Activated naive CD4-positive, alpha-beta T cell treated with anti-CD3 and anti-CD28 coated beads, Interleukin-2, amount 50 U/mL, for 24 hours (primary cell): ENCODE data around the gene USP17L21.
"Not testable (repeated sequence)": the region's sequence is repeated elsewhere in the genome, so short reads cannot be mapped to it uniquely, and the experiment has no call there.

ENCODE experiments used
- H3K27ac Mint-ChIP-seq: one replicate; pipeline ENCODE4 v1.8.0; 2021; ENCODE audit warnings: mild to moderate bottlenecking, mixed read lengths
- H3K27me3 Mint-ChIP-seq: one replicate; pipeline ENCODE4 v1.8.0; 2021; ENCODE audit warnings: mixed read lengths
- H3K36me3 Mint-ChIP-seq: one replicate; pipeline ENCODE4 v1.8.0; 2021; ENCODE audit warnings: mixed read lengths
- H3K4me1 Mint-ChIP-seq: one replicate; pipeline ENCODE4 v1.8.0; 2021; ENCODE audit warnings: mixed read lengths
- H3K4me3 Mint-ChIP-seq: one replicate; pipeline ENCODE4 v1.8.0; 2021; ENCODE audit warnings: mild to moderate bottlenecking, mixed read lengths
- H3K9me3 Mint-ChIP-seq: one replicate; pipeline ENCODE4 v1.8.0; 2021; ENCODE audit warnings: mixed read lengths

USP17L21 gene, protein sequence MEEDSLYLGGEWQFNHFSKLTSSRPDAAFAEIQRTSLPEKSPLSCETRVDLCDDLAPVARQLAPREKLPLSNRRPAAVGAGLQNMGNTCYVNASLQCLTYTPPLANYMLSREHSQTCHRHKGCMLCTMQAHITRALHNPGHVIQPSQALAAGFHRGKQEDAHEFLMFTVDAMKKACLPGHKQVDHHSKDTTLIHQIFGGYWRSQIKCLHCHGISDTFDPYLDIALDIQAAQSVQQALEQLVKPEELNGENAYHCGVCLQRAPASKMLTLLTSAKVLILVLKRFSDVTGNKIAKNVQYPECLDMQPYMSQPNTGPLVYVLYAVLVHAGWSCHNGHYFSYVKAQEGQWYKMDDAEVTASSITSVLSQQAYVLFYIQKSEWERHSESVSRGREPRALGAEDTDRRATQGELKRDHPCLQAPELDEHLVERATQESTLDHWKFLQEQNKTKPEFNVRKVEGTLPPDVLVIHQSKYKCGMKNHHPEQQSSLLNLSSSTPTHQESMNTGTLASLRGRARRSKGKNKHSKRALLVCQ

DNA sequence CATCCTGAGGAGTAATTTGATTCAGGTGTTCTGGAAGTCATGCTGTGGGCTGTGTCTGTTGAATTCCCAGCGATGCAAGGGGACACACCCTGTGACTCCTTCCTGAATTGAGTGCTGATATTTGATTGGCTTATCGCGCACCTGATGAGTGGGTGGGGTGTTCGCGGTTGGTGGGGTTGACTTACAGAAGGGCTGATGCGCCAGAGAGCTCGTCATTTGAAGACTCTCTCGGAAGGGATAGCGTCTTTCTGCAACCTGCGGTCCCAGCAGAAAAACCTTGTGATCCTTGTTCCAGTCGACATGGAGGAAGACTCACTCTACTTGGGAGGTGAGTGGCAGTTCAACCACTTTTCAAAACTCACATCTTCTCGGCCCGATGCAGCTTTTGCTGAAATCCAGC lies at the start of gene USP17L21:
TSS of gene USP17L21 (plus strand) at position 301 of the 400 bp plus-strand sequence. CDS start at position 301, 0 bp downstream.
- H3K9me3 Mint-ChIP-seq, H3K4me1 Mint-ChIP-seq, H3K4me3 Mint-ChIP-seq, H3K36me3 Mint-ChIP-seq, H3K27me3 Mint-ChIP-seq, H3K27ac Mint-ChIP-seq: not testable (repeated sequence)

DNA sequence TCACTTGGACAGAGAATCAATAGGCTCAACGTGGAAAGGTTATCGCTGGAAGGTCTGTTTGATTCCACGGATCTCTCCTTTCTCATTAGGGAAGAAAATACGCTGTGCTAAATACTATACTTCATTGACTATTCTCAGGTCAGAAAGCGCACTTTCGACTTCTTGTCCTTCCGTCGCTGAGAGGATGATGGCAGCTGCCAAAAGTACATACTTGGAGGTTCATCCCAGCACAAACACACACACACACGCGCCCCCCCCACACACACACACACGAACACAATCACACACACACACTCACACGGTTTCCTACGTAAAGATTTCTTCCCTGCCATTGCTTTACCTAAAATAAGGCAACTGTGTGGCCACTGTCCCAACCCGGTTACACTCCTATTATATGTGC lies 48.0 kb upstream of the USP17L21 start:
- H3K4me3 Mint-ChIP-seq, H3K27ac Mint-ChIP-seq, H3K9me3 Mint-ChIP-seq, H3K27me3 Mint-ChIP-seq, H3K36me3 Mint-ChIP-seq, H3K4me1 Mint-ChIP-seq: not testable (repeated sequence)

DNA sequence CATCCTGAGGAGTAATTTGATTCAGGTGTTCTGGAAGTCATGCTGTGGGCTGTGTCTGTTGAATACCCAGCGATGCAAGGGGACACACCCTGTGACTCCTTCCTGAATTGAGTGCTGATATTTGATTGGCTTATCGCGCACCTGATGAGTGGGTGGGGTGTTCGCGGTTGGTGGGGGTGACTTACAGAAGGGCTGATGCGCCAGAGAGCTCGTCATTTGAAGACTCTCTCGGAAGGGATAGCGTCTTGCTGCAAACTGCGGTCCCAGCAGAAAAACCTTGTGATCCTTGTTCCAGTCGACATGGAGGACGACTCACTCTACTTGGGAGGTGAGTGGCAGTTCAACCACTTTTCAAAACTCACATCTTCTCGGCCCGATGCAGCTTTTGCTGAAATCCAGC lies 47.6 kb upstream of the USP17L21 start, which contains the start of gene USP17L11:
TSS of gene USP17L11 (plus strand) at position 301 of the 400 bp plus-strand sequence. CDS start at position 301, 0 bp downstream.
- H3K27ac Mint-ChIP-seq, H3K9me3 Mint-ChIP-seq, H3K4me1 Mint-ChIP-seq, H3K27me3 Mint-ChIP-seq, H3K36me3 Mint-ChIP-seq, H3K4me3 Mint-ChIP-seq: not testable (repeated sequence)

DNA sequence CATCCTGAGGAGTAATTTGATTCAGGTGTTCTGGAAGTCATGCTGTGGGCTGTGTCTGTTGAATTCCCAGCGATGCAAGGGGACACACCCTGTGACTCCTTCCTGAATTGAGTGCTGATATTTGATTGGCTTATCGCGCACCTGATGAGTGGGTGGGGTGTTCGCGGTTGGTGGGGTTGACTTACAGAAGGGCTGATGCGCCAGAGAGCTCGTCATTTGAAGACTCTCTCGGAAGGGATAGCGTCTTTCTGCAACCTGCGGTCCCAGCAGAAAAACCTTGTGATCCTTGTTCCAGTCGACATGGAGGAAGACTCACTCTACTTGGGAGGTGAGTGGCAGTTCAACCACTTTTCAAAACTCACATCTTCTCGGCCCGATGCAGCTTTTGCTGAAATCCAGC lies 42.8 kb upstream of the USP17L21 start, which contains the start of gene USP17L12:
TSS of gene USP17L12 (plus strand) at position 301 of the 400 bp plus-strand sequence. CDS start at position 301, 0 bp downstream.
- not testable (repeated sequence) for H3K4me1 Mint-ChIP-seq, H3K27me3 Mint-ChIP-seq, H3K36me3 Mint-ChIP-seq, H3K27ac Mint-ChIP-seq, H3K9me3 Mint-ChIP-seq, H3K4me3 Mint-ChIP-seq

DNA sequence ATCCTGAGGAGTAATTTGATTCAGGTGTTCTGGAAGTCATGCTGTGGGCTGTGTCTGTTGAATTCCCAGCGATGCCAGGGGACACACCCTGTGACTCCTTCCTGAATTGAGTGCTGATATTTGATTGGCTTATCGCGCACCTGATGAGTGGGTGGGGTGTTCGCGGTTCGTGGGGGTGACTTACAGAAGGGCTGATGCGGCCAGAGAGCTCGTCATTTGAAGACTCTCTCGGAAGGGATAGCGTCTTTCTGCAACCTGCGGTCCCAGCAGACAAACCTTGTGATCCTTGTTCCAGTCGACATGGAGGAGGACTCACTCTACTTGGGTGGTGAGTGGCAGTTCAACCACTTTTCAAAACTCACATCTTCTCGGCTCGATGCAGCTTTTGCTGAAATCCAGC lies 38.1 kb upstream of the USP17L21 start, which contains the start of gene USP17L13:
TSS of gene USP17L13 (plus strand) at position 301 of the 400 bp plus-strand sequence. CDS start at position 301, 0 bp downstream.
- H3K4me3 Mint-ChIP-seq, H3K36me3 Mint-ChIP-seq, H3K4me1 Mint-ChIP-seq, H3K27ac Mint-ChIP-seq, H3K27me3 Mint-ChIP-seq, H3K9me3 Mint-ChIP-seq: not testable (repeated sequence)

DNA sequence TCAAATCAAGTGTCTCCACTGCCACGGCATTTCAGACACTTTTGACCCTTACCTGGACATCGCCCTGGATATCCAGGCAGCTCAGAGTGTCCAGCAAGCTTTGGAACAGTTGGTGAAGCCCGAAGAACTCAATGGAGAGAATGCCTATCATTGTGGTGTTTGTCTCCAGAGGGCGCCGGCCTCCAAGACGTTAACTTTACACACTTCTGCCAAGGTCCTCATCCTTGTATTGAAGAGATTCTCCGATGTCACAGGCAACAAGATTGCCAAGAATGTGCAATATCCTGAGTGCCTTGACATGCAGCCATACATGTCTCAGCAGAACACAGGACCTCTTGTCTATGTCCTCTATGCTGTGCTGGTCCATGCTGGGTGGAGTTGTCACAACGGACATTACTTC lies 32.4 kb upstream of the USP17L21 start:
- H3K4me3 Mint-ChIP-seq, H3K9me3 Mint-ChIP-seq, H3K4me1 Mint-ChIP-seq, H3K27me3 Mint-ChIP-seq, H3K36me3 Mint-ChIP-seq, H3K27ac Mint-ChIP-seq: not testable (repeated sequence)

DNA sequence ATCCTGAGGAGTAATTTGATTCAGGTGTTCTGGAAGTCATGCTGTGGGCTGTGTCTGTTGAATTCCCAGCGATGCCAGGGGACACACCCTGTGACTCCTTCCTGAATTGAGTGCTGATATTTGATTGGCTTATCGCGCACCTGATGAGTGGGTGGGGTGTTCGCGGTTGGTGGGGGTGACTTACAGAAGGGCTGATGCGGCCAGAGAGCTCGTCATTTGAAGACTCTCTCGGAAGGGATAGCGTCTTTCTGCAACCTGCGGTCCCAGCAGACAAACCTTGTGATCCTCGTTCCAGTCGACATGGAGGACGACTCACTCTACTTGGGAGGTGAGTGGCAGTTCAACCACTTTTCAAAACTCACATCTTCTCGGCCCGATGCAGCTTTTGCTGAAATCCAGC lies 28.6 kb upstream of the USP17L21 start, which contains the start of gene USP17L15:
TSS of gene USP17L15 (plus strand) at position 301 of the 400 bp plus-strand sequence. CDS start at position 301, 0 bp downstream.
- H3K27me3 Mint-ChIP-seq, H3K4me3 Mint-ChIP-seq, H3K9me3 Mint-ChIP-seq, H3K36me3 Mint-ChIP-seq, H3K4me1 Mint-ChIP-seq, H3K27ac Mint-ChIP-seq: not testable (repeated sequence)

DNA sequence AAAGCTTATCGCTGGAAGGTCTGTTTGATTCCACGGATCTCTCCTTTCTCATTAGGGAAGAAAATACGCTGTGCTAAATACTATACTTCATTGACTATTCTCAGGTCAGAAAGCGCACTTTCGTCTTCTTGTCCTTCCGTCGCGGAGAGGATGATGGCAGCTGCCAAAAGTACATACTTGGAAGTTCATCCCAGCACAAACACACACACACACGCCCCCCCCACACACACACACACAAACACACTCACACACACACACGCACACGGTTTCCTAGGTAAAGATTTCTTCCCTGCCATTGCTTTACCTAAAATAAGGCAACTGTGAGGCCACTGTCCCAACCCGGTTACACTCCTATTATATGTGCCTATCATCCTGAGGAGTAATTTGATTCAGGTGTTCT lies 24.2 kb upstream of the USP17L21 start:
- not testable (repeated sequence) for H3K4me3 Mint-ChIP-seq, H3K36me3 Mint-ChIP-seq, H3K9me3 Mint-ChIP-seq, H3K27me3 Mint-ChIP-seq, H3K4me1 Mint-ChIP-seq, H3K27ac Mint-ChIP-seq

DNA sequence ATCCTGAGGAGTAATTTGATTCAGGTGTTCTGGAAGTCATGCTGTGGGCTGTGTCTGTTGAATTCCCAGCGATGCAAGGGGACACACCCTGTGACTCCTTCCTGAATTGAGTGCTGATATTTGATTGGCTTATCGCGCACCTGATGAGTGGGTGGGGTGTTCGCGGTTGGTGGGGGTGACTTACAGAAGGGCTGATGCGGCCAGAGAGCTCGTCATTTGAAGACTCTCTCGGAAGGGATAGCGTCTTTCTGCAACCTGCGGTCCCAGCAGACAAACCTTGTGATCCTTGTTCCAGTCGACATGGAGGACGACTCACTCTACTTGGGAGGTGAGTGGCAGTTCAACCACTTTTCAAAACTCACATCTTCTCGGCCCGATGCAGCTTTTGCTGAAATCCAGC lies 19.1 kb upstream of the USP17L21 start, which contains the start of gene USP17L17:
TSS of gene USP17L17 (plus strand) at position 301 of the 400 bp plus-strand sequence. CDS start at position 301, 0 bp downstream.
- H3K9me3 Mint-ChIP-seq, H3K36me3 Mint-ChIP-seq, H3K4me3 Mint-ChIP-seq, H3K27ac Mint-ChIP-seq, H3K4me1 Mint-ChIP-seq, H3K27me3 Mint-ChIP-seq: not testable (repeated sequence)

DNA sequence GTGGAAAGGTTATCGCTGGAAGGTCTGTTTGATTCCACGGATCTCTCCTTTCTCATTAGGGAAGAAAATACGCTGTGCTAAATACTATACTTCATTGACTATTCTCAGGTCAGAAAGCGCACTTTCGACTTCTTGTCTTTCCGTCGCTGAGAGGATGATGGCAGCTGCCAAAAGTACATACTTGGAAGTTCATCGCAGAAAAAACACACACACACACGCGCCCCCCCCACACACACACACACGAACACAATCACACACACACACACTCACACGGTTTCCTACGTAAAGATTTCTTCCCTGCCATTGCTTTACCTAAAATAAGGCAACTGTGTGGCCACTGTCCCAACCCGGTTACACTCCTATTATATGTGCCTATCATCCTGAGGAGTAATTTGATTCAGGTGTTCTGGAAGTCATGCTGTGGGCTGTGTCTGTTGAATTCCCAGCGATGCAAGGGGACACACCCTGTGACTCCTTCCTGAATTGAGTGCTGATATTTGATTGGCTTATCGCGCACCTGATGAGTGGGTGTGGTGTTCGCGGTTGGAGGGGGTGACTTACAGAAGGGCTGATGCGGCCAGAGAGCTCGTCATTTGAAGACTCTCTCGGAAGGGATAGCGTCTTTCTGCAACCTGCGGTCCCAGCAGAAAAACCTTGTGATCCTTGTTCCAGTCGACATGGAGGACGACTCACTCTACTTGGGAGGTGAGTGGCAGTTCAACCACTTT lies 14.6 kb upstream of the USP17L21 start, which contains the start of gene USP17L18:
TSS of gene USP17L18 (plus strand) at position 678 of the 728 bp plus-strand sequence. CDS start at position 678, 0 bp downstream.
- not testable (repeated sequence) for H3K9me3 Mint-ChIP-seq, H3K36me3 Mint-ChIP-seq, H3K4me1 Mint-ChIP-seq, H3K27ac Mint-ChIP-seq, H3K4me3 Mint-ChIP-seq, H3K27me3 Mint-ChIP-seq

DNA sequence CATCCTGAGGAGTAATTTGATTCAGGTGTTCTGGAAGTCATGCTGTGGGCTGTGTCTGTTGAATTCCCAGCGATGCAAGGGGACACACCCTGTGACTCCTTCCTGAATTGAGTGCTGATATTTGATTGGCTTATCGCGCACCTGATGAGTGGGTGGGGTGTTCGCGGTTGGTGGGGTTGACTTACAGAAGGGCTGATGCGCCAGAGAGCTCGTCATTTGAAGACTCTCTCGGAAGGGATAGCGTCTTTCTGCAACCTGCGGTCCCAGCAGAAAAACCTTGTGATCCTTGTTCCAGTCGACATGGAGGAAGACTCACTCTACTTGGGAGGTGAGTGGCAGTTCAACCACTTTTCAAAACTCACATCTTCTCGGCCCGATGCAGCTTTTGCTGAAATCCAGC lies 9.6 kb upstream of the USP17L21 start, which contains the start of gene USP17L19:
TSS of gene USP17L19 (plus strand) at position 301 of the 400 bp plus-strand sequence. CDS start at position 301, 0 bp downstream.
- H3K27me3 Mint-ChIP-seq, H3K9me3 Mint-ChIP-seq, H3K27ac Mint-ChIP-seq, H3K36me3 Mint-ChIP-seq, H3K4me3 Mint-ChIP-seq, H3K4me1 Mint-ChIP-seq: not testable (repeated sequence)

DNA sequence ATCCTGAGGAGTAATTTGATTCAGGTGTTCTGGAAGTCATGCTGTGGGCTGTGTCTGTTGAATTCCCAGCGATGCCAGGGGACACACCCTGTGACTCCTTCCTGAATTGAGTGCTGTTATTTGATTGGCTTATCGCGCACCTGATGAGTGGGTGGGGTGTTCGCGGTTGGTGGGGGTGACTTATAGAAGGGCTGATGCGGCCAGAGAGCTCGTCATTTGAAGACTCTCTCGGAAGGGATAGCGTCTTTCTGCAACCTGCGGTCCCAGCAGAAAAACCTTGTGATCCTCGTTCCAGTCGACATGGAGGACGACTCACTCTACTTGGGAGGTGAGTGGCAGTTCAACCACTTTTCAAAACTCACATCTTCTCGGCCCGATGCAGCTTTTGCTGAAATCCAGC lies 4.8 kb upstream of the USP17L21 start, which contains the start of gene USP17L20:
TSS of gene USP17L20 (plus strand) at position 301 of the 400 bp plus-strand sequence. CDS start at position 301, 0 bp downstream.
- H3K4me3 Mint-ChIP-seq, H3K27me3 Mint-ChIP-seq, H3K4me1 Mint-ChIP-seq, H3K36me3 Mint-ChIP-seq, H3K9me3 Mint-ChIP-seq, H3K27ac Mint-ChIP-seq: not testable (repeated sequence)

DNA sequence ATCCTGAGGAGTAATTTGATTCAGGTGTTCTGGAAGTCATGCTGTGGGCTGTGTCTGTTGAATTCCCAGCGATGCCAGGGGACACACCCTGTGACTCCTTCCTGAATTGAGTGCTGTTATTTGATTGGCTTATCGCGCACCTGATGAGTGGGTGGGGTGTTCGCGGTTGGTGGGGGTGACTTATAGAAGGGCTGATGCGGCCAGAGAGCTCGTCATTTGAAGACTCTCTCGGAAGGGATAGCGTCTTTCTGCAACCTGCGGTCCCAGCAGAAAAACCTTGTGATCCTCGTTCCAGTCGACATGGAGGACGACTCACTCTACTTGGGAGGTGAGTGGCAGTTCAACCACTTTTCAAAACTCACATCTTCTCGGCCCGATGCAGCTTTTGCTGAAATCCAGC lies 4.6 kb downstream of the USP17L21 start, which contains the start of gene USP17L22:
TSS of gene USP17L22 (plus strand) at position 301 of the 400 bp plus-strand sequence. CDS start at position 301, 0 bp downstream.
- not testable (repeated sequence) for H3K4me3 Mint-ChIP-seq, H3K9me3 Mint-ChIP-seq, H3K4me1 Mint-ChIP-seq, H3K27ac Mint-ChIP-seq, H3K27me3 Mint-ChIP-seq, H3K36me3 Mint-ChIP-seq

DNA sequence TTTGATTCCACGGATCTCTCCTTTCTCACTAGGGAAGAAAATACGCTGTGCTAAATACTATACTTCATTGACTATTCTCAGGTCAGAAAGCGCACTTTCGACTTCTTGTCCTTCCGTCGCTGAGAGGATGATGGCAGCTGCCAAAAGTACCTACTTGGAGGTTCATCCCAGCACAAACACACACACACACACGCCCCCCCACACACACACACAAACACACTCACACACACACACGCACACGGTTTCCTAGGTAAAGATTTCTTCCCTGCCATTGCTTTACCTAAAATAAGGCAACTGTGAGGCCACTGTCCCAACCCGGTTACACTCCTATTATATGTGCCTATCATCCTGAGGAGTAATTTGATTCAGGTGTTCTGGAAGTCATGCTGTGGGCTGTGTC lies 9.0 kb downstream of the USP17L21 start:
- H3K4me3 Mint-ChIP-seq, H3K27me3 Mint-ChIP-seq, H3K9me3 Mint-ChIP-seq: not testable (repeated sequence)

More for the DNA sequence above, 9.0 kb downstream of the USP17L21 start:
- not testable (repeated sequence) for H3K36me3 Mint-ChIP-seq, H3K27ac Mint-ChIP-seq, H3K4me1 Mint-ChIP-seq
